A549 (cell line): Measurements from ENCODE around the gene NME2. TPM values are rescaled to one million over a fixed set of nuclear protein-coding genes. Genes with fewer than 3 reads are reported as not detected.

Experiments used
- ATAC-seq, 2 experiments: fragments of 200-7000 bp in 1 of 2; fragments of >200 bp in 1 of 2; cut with Nextera tagmentation in 1 of 2; cut with Tn5 transposase in 1 of 2; 3 replicates each; pipeline versions ENCODE4 v1.8.0 to v1.9.1; 2018 to 2020; ENCODE audit warnings: mild to moderate bottlenecking in 1 of 2, moderate library complexity in 1 of 2
- CTCF ChIA-PET: fragments of 300-600 bp; sonication (Branson Sonifier 250); formaldehyde crosslinking; extraction: SDS; loops from one replicate; lab custom pipeline; 2021; ENCODE audit warnings: antibody characterized with exemption, inconsistent platforms; lab: Yijun Ruan, JAX
- POLR2A ChIA-PET: fragments of 350-600 bp; formaldehyde crosslinking; extraction: SDS; loops from one replicate; lab custom pipeline; 2021; ENCODE audit warnings: antibody characterized with exemption, inconsistent platforms; lab: Yijun Ruan, JAX
- DNase-seq, 2 experiments: peaks; one replicate each; pipeline versions ENCODE4 v3.0.0 to v3.0.0-alpha.2; 2011 to 2016; ENCODE audit warnings: low read depth in 1 of 2, low spot score in 1 of 2
- FAIRE-seq: peaks from 2 replicates; lab custom pipeline; 2011; peaks lifted over from hg19 to GRCh38; lab: Jason Lieb, UNC
- H3K27ac ChIP-seq, 2 experiments: fragments of >200 bp; sonication (Bioruptor Twin); formaldehyde crosslinking; 3 replicates each; pipeline ENCODE4 v1.5.1; 2016 to 2017
- H3K4me1 ChIP-seq: fragments of >200 bp; sonication (Bioruptor Twin); formaldehyde crosslinking; 3 replicates; pipeline ENCODE4 v1.6.1; 2016
- H3K4me2 ChIP-seq: fragments of >200 bp; sonication (Bioruptor Twin); formaldehyde crosslinking; 3 replicates; pipeline ENCODE4 v1.6.1; 2016
- H3K4me3 ChIP-seq: fragments of >200 bp; sonication (Bioruptor Twin); formaldehyde crosslinking; 3 replicates; pipeline ENCODE4 v1.5.1; 2016
- H3K9me3 ChIP-seq: fragments of >200 bp; sonication (Bioruptor Twin); formaldehyde crosslinking; 3 replicates; pipeline ENCODE4 v1.6.1; 2016
- CHD2 ChIP-seq: fragments of 150-350 bp; IDR thresholded peaks from 2 replicates; pipeline ENCODE4 v1.6.1; 2014; ENCODE audit warnings: low read length; ENCODE audit not compliant: partially characterized antibody
- CHD4 ChIP-seq: fragments of 200-600 bp; sonication (generic); IDR thresholded peaks from 2 replicates; pipeline ENCODE4 v1.6.1; 2016; ENCODE audit warnings: antibody characterized with exemption, mild to moderate bottlenecking, borderline replicate concordance
- E2F6 ChIP-seq: IDR thresholded peaks from 2 replicates; pipeline ENCODE4 v1.6.1; 2012; ENCODE audit warnings: low read depth, borderline replicate concordance
- EHF ChIP-seq: fragments of 250-450 bp; sonication (Bioruptor Pico); IDR thresholded peaks from 2 replicates; pipeline ENCODE4 v1.5.0; 2020; ENCODE audit warnings: mild to moderate bottlenecking
- ELK1 ChIP-seq: fragments of 150-350 bp; IDR thresholded peaks from 2 replicates; pipeline ENCODE4 v1.6.1; 2014; ENCODE audit warnings: low read depth, mild to moderate bottlenecking, low read length
- EP300 ChIP-seq, 2 experiments: fragments of >200 bp; sonication (Bioruptor Twin); formaldehyde crosslinking; IDR thresholded peaks; 2 replicates in 1 of 2; 3 replicates in 1 of 2; pipeline ENCODE4 v1.6.1; 2016 to 2017
- FOSB ChIP-seq: fragments of 250-450 bp; sonication (Bioruptor Pico); IDR thresholded peaks from 2 replicates; pipeline ENCODE4 v1.5.0; 2020; ENCODE audit warnings: mild to moderate bottlenecking, moderate library complexity
- FOSL2 ChIP-seq, 2 experiments: fragments of 450-650 bp in 1 of 2; fragments of >200 bp in 1 of 2; sonication (Bioruptor Twin) in 1 of 2; formaldehyde crosslinking; IDR thresholded peaks; 2 replicates each; pipeline versions ENCODE4 v1.5.0 to v1.6.1; 2016 to 2020; ENCODE audit warnings: mild to moderate bottlenecking in 1 of 2, moderate library complexity in 1 of 2
- GATA3 ChIP-seq: IDR thresholded peaks from 2 replicates; pipeline ENCODE4 v1.6.1; 2012; ENCODE audit warnings: borderline replicate concordance
- HEYL ChIP-seq: fragments of 250-450 bp; sonication (Bioruptor Pico); IDR thresholded peaks from 2 replicates; pipeline ENCODE4 v1.8.0; 2021; ENCODE audit warnings: mild to moderate bottlenecking, moderate library complexity
- HOXB13 ChIP-seq: fragments of 250-450 bp; sonication (Bioruptor Pico); IDR thresholded peaks from 2 replicates; pipeline ENCODE4 v1.5.0; 2020; ENCODE audit warnings: low read depth, mild to moderate bottlenecking, moderate library complexity
- JUNB ChIP-seq: fragments of >200 bp; sonication (Bioruptor Twin); formaldehyde crosslinking; IDR thresholded peaks from 2 replicates; pipeline ENCODE4 v1.6.1; 2016
- KDM1A ChIP-seq: fragments of 200-600 bp; sonication (generic); IDR thresholded peaks from 2 replicates; pipeline ENCODE4 v1.6.1; 2016; ENCODE audit warnings: low read depth, mild to moderate bottlenecking
- KDM5A ChIP-seq: fragments of 200-600 bp; sonication (generic); IDR thresholded peaks from 2 replicates; pipeline ENCODE4 v1.6.1; 2016; ENCODE audit warnings: antibody characterized with exemption, mild to moderate bottlenecking
- MAZ ChIP-seq: fragments of 150-350 bp; IDR thresholded peaks from 2 replicates; pipeline ENCODE4 v1.6.1; 2014; ENCODE audit warnings: antibody characterized with exemption, low read depth, low read length, borderline replicate concordance
- RAD21 ChIP-seq, 2 experiments: fragments of >200 bp in 1 of 2; sonication (Bioruptor Twin) in 1 of 2; formaldehyde crosslinking in 1 of 2; IDR thresholded peaks in 1 of 2; conservative IDR thresholded peaks in 1 of 2; 2 replicates in 1 of 2; 3 replicates in 1 of 2; pipeline ENCODE4 v1.6.1; 2012 to 2018; ENCODE audit warnings: inconsistent platforms in 1 of 2
- RARB ChIP-seq: fragments of 250-450 bp; sonication (Bioruptor Pico); IDR thresholded peaks from 2 replicates; pipeline ENCODE4 v1.8.0; 2021; ENCODE audit warnings: mild to moderate bottlenecking, moderate library complexity
- RCOR1 ChIP-seq: fragments of 150-350 bp; IDR thresholded peaks from 2 replicates; pipeline ENCODE4 v1.6.1; 2014; ENCODE audit warnings: antibody characterized with exemption, low read length, low read depth
- RFX5 ChIP-seq: fragments of 450-650 bp; IDR thresholded peaks from 2 replicates; pipeline ENCODE4 v1.7.1; 2014; ENCODE audit warnings: antibody characterized with exemption, mild to moderate bottlenecking, moderate library complexity
- TFCP2L1 ChIP-seq: fragments of 250-450 bp; sonication (Bioruptor Pico); IDR thresholded peaks from 2 replicates; pipeline ENCODE4 v1.5.0; 2021; ENCODE audit warnings: mild to moderate bottlenecking
- ZFP36 ChIP-seq: fragments of 450-650 bp; IDR thresholded peaks from 2 replicates; pipeline ENCODE4 v1.6.1; 2014; ENCODE audit warnings: borderline replicate concordance; ENCODE audit not compliant: partially characterized antibody
- ZSCAN20 ChIP-seq: fragments of 250-450 bp; sonication (Bioruptor Pico); IDR thresholded peaks from 2 replicates; pipeline ENCODE4 v1.8.0; 2022; ENCODE audit warnings: mild to moderate bottlenecking, moderate library complexity
- WGBS: methylation state at CpG from one replicate; pipeline ENCODE4 v1.1.6; 2017; ENCODE audit errors: missing lambda C conversion rate; 5-methylcytosine and 5-hydroxymethylcytosine counted together
- polyA plus RNA-seq, 4 experiments: library from polyadenylated mRNA; depleted of rRNA in 3 of 4; stranded (reverse); fragments of >200 nt; fragmentation: RNase III in 1 of 4; extraction: RNeasy Plus Mini Kit Qiagen cat#74134 plus additional on column Dnase treatment in 1 of 4; gene quantifications; 2 replicates in 3 of 4; 3 replicates in 1 of 4; pipeline ENCODE4 v1.2.3, GENCODE V29; 2011 to 2017
- TF ChIP-seq, protein P1 (sequence below): fragments of >200 bp; sonication (Bioruptor Twin); formaldehyde crosslinking; IDR thresholded peaks from 3 replicates; pipeline ENCODE4 v1.6.1; 2016
- TF ChIP-seq, protein P2 (sequence below): fragments of 450-650 bp; IDR thresholded peaks from 2 replicates; pipeline ENCODE4 v1.6.1; 2014; ENCODE audit warnings: antibody characterized with exemption
- TF ChIP-seq, protein P3 (sequence below): fragments of >200 bp; sonication (Bioruptor Twin); formaldehyde crosslinking; IDR thresholded peaks from 3 replicates; pipeline ENCODE4 v1.5.1; 2016

NME2 gene
- polyA plus RNA-seq, 2 of the 4 experiments (the other 2 are of a cell fraction): 1,425 to 1,862 TPM

DNA sequence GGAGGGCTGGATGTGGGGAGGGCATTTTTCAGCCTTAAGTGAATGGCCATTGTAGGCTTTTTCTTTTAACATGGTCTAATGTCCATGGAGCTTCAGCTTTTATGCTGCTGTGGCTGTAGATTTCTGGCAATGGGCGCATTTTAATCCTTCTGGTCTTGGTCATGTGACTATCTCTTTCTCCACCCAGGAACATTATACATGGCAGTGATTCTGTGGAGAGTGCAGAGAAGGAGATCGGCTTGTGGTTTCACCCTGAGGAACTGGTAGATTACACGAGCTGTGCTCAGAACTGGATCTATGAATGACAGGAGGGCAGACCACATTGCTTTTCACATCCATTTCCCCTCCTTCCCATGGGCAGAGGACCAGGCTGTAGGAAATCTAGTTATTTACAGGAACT lies 4.7 kb upstream of the NME2 start:
- Histone ChIP-seq H3K9me3 (no peaks in the 10 kb centered on the region), H3K27ac (no peak overlapping the region), H3K4me1 (peaks cover 6% of the 10 kb centered on the region; the same call in 2 of the 3 replicates), H3K4me3 (no peak overlapping the region), H3K4me2 (no peak overlapping the region)
- WGBS: 90% methylated on average over 3 of the region's 3 CpGs
- FAIRE-seq (no peak), ATAC-seq (no peak), DNase-seq (no peak)
- POLR2A ChIA-PET: interaction anchor here (1.8 to 2.3 kb wide), 2 partner anchors 8 to 295 kb away, joined by 7 to 10 read pairs; partner anchors contain the start of genes NME1 and TOB1
- CTCF ChIA-PET: interaction anchor here (0.7 to 5.1 kb wide), 3 partner anchors 8 to 98 kb away, joined by 3 to 51 read pairs (median 3); partner anchors contain the start of genes NME1 and SPAG9
- TF ChIP-seq, protein P1, sequence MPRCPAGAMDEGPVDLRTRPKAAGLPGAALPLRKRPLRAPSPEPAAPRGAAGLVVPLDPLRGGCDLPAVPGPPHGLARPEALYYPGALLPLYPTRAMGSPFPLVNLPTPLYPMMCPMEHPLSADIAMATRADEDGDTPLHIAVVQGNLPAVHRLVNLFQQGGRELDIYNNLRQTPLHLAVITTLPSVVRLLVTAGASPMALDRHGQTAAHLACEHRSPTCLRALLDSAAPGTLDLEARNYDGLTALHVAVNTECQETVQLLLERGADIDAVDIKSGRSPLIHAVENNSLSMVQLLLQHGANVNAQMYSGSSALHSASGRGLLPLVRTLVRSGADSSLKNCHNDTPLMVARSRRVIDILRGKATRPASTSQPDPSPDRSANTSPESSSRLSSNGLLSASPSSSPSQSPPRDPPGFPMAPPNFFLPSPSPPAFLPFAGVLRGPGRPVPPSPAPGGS: no peak

DNA sequence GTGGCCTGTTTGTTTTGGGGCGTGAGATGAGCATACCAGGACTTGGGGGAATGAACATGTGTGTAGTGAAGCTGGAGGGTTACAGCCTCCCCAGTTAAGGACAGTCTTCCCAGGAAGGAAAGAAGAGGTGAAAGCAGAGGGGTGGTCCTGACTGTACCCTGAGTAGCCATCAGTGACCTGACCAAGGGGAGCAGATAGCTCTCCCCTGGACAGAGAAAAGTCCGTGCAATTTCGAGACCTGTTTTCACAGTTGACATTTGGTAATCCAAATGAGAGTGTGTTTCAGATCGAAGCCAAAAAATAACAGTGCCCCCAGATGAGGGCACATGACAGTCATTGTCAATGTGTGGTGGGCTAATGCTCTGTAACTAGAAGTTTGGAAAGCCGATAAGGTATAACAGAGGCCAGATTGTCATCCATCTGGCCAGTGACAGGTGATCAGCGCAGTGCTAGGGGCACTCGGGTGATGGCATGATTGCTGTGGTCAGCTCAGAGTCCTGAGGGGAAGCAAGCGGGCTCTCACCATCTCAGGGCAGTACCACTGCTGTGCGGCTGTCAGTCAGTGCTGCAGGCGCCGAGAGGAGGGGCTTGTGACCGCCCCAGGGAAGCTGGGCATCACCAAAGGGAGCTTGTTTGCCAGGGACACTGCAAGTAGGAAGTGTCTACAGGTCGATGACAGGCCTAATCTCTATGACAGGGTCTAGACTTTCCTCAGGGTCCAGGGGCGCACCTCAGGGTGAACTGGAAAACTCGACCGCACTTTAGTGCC lies 1.1 kb upstream of the NME2 start:
- peak overlapping the region; percentile 94 for H3K27ac ChIP-seq
- 83% methylated on average over 16 of the region's 16 CpGs for WGBS
- no peaks in the 10 kb centered on the region for H3K9me3 ChIP-seq
- peak in 1 of 2 experiments; percentile 28 for DNase-seq
- ATAC-seq: peak; percentile 11 to 18
- H3K4me1 ChIP-seq: peaks cover 21% of the 10 kb centered on the region
- H3K4me3 ChIP-seq: peak overlapping the region; percentile 88
- ChIA-PET POLR2A (interaction anchor here (0.6 to 2.0 kb wide), 9 partner anchors 10 to 317 kb away, joined by 3 to 10 read pairs (median 7); partner anchors contain the start of genes NME1 and SPAG9), CTCF (interaction anchor here (0.6 to 5.1 kb wide), 12 partner anchors 9 to 382 kb away, joined by 3 to 51 read pairs (median 4); partner anchors contain the start of genes NME1 and SPAG9)
- H3K4me2 ChIP-seq: peak overlapping the region; percentile 66
- TF ChIP-seq RFX5 (no peak), CHD4 (no peak), TFCP2L1 (CRISPR knock-in tag) (no peak), HOXB13 (CRISPR knock-in tag) (no peak), EP300 (IDR thresholded peaks at IDR 0.05) (no peak), HEYL (no peak)
- FAIRE-seq: no peak

GRCh38 chr17:51165680-51166197 lies 472 bp upstream of the NME2 start:
- Histone ChIP-seq H3K4me1 (peaks cover 21% of the 10 kb centered on the region), H3K9me3 (no peaks in the 10 kb centered on the region), H3K4me2 (peak overlapping the region; percentile 66), H3K4me3 (peak overlapping the region; percentile 88), H3K27ac (peak overlapping the region; percentile 94)
- ATAC-seq (peak; percentile 58 to 63), FAIRE-seq (no peak), DNase-seq (peak in 1 of 2 experiments; percentile 56)
- WGBS: 16% methylated on average over 21 of the region's 21 CpGs
- ChIA-PET CTCF (interaction anchor here (0.7 to 5.1 kb wide), 14 partner anchors 8 to 197 kb away, joined by 3 to 51 read pairs (median 4); partner anchors contain the start of genes NME1 and SPAG9), POLR2A (interaction anchor here (0.6 to 2.0 kb wide), 10 partner anchors 9 to 317 kb away, joined by 3 to 10 read pairs (median 6); partner anchors contain the start of genes NME1, SPAG9 and UTP18)
- peak; percentile 73; the same call in 1 of the 2 replicates for TF ChIP-seq FOSB
- no peak for TF ChIP-seq FOSL2 (IDR thresholded peaks at IDR 0.05)
- TF ChIP-seq FOSL2 (CRISPR knock-in tag; IDR thresholded peaks at IDR 0.05): no peak
- TF ChIP-seq JUNB: no peak
- TF ChIP-seq ZFP36: no peak
- no peak for TF ChIP-seq RFX5
- no peak for TF ChIP-seq MAZ
- no peak for TF ChIP-seq KDM5A
- TF ChIP-seq, protein P2, sequence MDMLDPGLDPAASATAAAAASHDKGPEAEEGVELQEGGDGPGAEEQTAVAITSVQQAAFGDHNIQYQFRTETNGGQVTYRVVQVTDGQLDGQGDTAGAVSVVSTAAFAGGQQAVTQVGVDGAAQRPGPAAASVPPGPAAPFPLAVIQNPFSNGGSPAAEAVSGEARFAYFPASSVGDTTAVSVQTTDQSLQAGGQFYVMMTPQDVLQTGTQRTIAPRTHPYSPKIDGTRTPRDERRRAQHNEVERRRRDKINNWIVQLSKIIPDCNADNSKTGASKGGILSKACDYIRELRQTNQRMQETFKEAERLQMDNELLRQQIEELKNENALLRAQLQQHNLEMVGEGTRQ: no peak
- no peak for TF ChIP-seq E2F6
- TF ChIP-seq HEYL: no peak
- no peak for TF ChIP-seq EHF (CRISPR knock-in tag)
- no peak for TF ChIP-seq GATA3
- TF ChIP-seq, protein P3, sequence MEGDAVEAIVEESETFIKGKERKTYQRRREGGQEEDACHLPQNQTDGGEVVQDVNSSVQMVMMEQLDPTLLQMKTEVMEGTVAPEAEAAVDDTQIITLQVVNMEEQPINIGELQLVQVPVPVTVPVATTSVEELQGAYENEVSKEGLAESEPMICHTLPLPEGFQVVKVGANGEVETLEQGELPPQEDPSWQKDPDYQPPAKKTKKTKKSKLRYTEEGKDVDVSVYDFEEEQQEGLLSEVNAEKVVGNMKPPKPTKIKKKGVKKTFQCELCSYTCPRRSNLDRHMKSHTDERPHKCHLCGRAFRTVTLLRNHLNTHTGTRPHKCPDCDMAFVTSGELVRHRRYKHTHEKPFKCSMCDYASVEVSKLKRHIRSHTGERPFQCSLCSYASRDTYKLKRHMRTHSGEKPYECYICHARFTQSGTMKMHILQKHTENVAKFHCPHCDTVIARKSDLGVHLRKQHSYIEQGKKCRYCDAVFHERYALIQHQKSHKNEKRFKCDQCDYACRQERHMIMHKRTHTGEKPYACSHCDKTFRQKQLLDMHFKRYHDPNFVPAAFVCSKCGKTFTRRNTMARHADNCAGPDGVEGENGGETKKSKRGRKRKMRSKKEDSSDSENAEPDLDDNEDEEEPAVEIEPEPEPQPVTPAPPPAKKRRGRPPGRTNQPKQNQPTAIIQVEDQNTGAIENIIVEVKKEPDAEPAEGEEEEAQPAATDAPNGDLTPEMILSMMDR: no peak
- TF ChIP-seq RARB (CRISPR knock-in tag): no peak
- TF ChIP-seq HOXB13 (CRISPR knock-in tag): no peak
- no peak for TF ChIP-seq ELK1
- TF ChIP-seq ZSCAN20: no peak
- TF ChIP-seq KDM1A: no peak
- TF ChIP-seq CHD2: no peak
- TF ChIP-seq RAD21 (conservative IDR thresholded peaks at IDR 0.05 in 1 of 2, IDR thresholded peaks at IDR 0.05 in 1 of 2): no peak
- TF ChIP-seq RCOR1: no peak
